K562 (cell line): ENCODE results near the gene EP300. TPM values are rescaled to one million over a fixed set of nuclear protein-coding genes. Genes with fewer than 3 reads are reported as not detected.

Experiments
- CCNT2 ChIP-seq: IDR thresholded peaks from 2 replicates; pipeline ENCODE4 v1.6.1; 2011; ENCODE audit warnings: borderline replicate concordance, low read depth, mild to moderate bottlenecking, moderate library complexity, mixed read lengths, low read length; ENCODE audit not compliant: insufficient read length; ENCODE audit errors: extremely low read depth
- CEBPB ChIP-seq: fragments of 450-650 bp; IDR thresholded peaks from 2 replicates; pipeline ENCODE4 v1.6.1; 2016; ENCODE audit warnings: missing genetic modification characterization, missing compliant biosample characterization
- ETV6 ChIP-seq, 3 experiments: fragments of 150-350 bp in 1 of 3; sonication (generic) in 1 of 3; formaldehyde crosslinking in 1 of 3; IDR thresholded peaks; 2 replicates each; pipeline versions ENCODE4 v1.6.1 to v1.8.0; 2014 to 2022; ENCODE audit warnings: borderline replicate concordance in 2 of 3, low read depth in 2 of 3, antibody characterized with exemption in 1 of 3, low read length in 1 of 3, mild to moderate bottlenecking in 1 of 3, missing genetic modification reagents in 1 of 3
- FOXK2 ChIP-seq, 2 experiments: fragments of 450-650 bp; IDR thresholded peaks in 1 of 2; conservative IDR thresholded peaks in 1 of 2; 2 replicates each; pipeline ENCODE4 v1.6.1; 2016; ENCODE audit warnings: low read depth in 2 of 2, mild to moderate bottlenecking in 1 of 2
- IRF2 ChIP-seq: sonication (generic); formaldehyde crosslinking; IDR thresholded peaks from 2 replicates; pipeline ENCODE4 v1.8.1; 2022; ENCODE audit warnings: mild to moderate bottlenecking, missing genetic modification reagents
- MTA3 ChIP-seq: fragments of 450-650 bp; formaldehyde crosslinking; IDR thresholded peaks from 2 replicates; pipeline ENCODE4 v1.6.1; 2017; ENCODE audit warnings: mild to moderate bottlenecking, borderline replicate concordance
- NCOR1 ChIP-seq: fragments of 450-650 bp; IDR thresholded peaks from 2 replicates; pipeline ENCODE4 v1.6.1; 2016; ENCODE audit warnings: mild to moderate bottlenecking, moderate library complexity
- PHB ChIP-seq: fragments of 250-450 bp; sonication (Bioruptor Pico); IDR thresholded peaks from 2 replicates; pipeline ENCODE4 v1.5.0; 2021
- PHTF2 ChIP-seq: fragments of 250-450 bp; sonication (Bioruptor Pico); IDR thresholded peaks from 2 replicates; pipeline ENCODE4 v1.5.0; 2021; ENCODE audit warnings: mild to moderate bottlenecking
- POLR2H ChIP-seq: IDR thresholded peaks from 2 replicates; pipeline ENCODE4 v1.6.1; 2016; ENCODE audit warnings: missing genetic modification characterization, low read depth, mild to moderate bottlenecking, control low read depth, missing compliant biosample characterization, moderate library complexity
- PTRF ChIP-seq: fragments of 450-650 bp; IDR thresholded peaks from 2 replicates; pipeline ENCODE4 v1.6.1; 2016; ENCODE audit warnings: mild to moderate bottlenecking, missing genetic modification characterization, missing compliant biosample characterization
- RB1 ChIP-seq: fragments of 450-650 bp; IDR thresholded peaks from 2 replicates; pipeline ENCODE4 v1.6.1; 2017; ENCODE audit warnings: low read depth, mild to moderate bottlenecking
- polyA plus RNA-seq, 8 experiments: library from polyadenylated mRNA; depleted of rRNA in 4 of 8; stranded (reverse) in 5 of 8; unstranded in 3 of 8; fragments of >200 nt; fragmentation: Nextera tagmentation in 2 of 8; fragmentation: Illumina TruSeq in 1 of 8; extraction: Ambion mirVana in 2 of 8; extraction: Trizol in 1 of 8; gene quantifications; 2 replicates each; pipeline versions ENCODE4 v1.2.1 to v1.2.3, GENCODE V29; 2011 to 2014; ENCODE audit warnings: inconsistent platforms in 1 of 8, missing spikeins in 1 of 8
- total RNA-seq, 7 experiments: library from RNA; depleted of rRNA in 6 of 7; stranded (reverse); fragments of >200 nt in 6 of 7; fragmentation: Illumina TruSeq in 2 of 7; extraction: Trizol in 2 of 7; gene quantifications; 2 replicates each; pipeline versions ENCODE4 v1.2.1 to v1.2.3, GENCODE V29; 2011 to 2021; ENCODE audit warnings: low replicate concordance in 1 of 7
- TF ChIP-seq, protein P1 (sequence below), 2 experiments: fragments of 250-450 bp in 1 of 2; fragments of 450-650 bp in 1 of 2; sonication (Bioruptor Pico) in 1 of 2; IDR thresholded peaks; 2 replicates each; pipeline versions ENCODE4 v1.6.1 to v1.8.0; 2016 to 2021; ENCODE audit warnings: mild to moderate bottlenecking in 2 of 2, moderate library complexity in 2 of 2, missing compliant biosample characterization in 1 of 2, missing genetic modification characterization in 1 of 2
- TF ChIP-seq, protein P2 (sequence below): fragments of 250-450 bp; sonication (Bioruptor Pico); IDR thresholded peaks from 2 replicates; pipeline ENCODE4 v1.5.0; 2021; ENCODE audit warnings: mild to moderate bottlenecking, moderate library complexity
- TF ChIP-seq, protein P3 (sequence below): fragments of 450-650 bp; IDR thresholded peaks from 2 replicates; pipeline ENCODE4 v1.6.1; 2017; ENCODE audit warnings: antibody characterized with exemption
- TF ChIP-seq, protein P4 (sequence below): fragments of 450-650 bp; IDR thresholded peaks from 2 replicates; pipeline ENCODE4 v1.6.1; 2017; ENCODE audit warnings: mild to moderate bottlenecking, moderate library complexity
- TF ChIP-seq, protein P5 (sequence below): fragments of 250-450 bp; sonication (Bioruptor Pico); IDR thresholded peaks from 2 replicates; pipeline ENCODE4 v1.8.0; 2021; ENCODE audit warnings: moderate library complexity, mild to moderate bottlenecking, inconsistent platforms

Gene EP300
- total and polyA plus RNA-seq, 9 of the 15 experiments (the other 6 are each of a cell fraction or from before 2014, with no cell fraction given): 2.2 to 28.6 (median 10.9) TPM

DNA sequence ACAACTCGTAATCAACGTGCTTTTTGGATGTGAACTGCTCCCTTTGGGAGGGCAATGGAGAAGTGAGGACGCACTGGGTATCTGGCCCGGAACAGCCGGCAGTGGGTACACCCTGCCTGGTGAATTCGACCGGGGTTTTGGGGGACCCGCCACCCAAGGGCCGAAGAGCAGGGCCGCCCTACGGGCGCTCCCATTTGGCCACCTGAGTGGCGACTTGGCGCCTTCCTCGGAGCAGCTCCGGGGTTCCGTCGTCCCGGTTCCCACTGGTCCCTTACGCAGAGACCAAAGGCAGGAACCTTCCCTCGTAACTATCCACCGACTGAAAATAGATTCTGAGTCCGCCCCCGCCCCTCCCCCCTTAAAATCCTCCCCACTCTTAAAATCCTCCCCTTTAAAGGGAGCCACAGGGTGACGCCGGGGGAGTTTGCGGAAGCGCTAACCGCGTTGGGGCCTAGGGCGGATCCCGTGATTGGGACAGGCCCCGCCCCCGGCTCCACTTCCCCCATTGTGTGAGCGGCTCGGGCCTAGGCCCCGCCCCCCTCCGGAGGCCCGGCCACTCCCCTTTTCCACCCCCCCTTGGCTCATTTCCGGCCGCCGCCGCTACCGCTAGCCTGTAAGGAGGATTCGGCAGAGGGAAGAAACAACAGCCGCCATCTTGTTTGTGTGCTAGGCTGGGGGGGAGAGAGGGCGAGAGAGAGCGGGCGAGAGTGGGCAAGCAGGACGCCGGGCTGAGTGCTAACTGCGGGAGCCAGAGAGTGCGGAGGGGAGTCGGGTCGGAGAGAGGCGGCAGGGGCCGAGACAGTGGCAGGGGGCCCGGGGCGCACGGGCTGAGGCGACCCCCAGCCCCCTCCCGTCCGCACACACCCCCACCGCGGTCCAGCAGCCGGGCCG, 1.0 kb upstream of the EP300 start (continued):
- TF ChIP-seq, protein P1, sequence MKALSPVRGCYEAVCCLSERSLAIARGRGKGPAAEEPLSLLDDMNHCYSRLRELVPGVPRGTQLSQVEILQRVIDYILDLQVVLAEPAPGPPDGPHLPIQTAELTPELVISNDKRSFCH (CRISPR knock-in tag; IDR thresholded peaks at IDR 0.05): no peak
- TF ChIP-seq, protein P1 (tag; IDR thresholded peaks at IDR 0.05): no peak
- TF ChIP-seq PHB (no peak), IRF2 (no peak), POLR2H (tag) (peak; percentile 78), FOXK2 (conservative IDR thresholded peaks at IDR 0.05 in 1 of 2, IDR thresholded peaks at IDR 0.05 in 1 of 2; ENCODE audit: low read depth in 2 of 2) (peak; percentile 87 to 88), CEBPB (no peak), PHTF2 (CRISPR knock-in tag) (no peak), MTA3 (peak; percentile 33; the same call in 1 of the 2 replicates), PTRF (tag) (no peak), RB1 (peak; percentile 12; the same call in 1 of the 2 replicates), ETV6 (IDR thresholded peaks at IDR 0.05; ENCODE audit: borderline replicate concordance in 1 of 2, low read depth in 2 of 2, low read length in 1 of 2) (no peak), ETV6 (CRISPR knock-in tag; IDR thresholded peaks at IDR 0.05; ENCODE audit: borderline replicate concordance) (no peak), CCNT2 (peak; percentile 50), NCOR1 (no peak)
- TF ChIP-seq, protein P2, sequence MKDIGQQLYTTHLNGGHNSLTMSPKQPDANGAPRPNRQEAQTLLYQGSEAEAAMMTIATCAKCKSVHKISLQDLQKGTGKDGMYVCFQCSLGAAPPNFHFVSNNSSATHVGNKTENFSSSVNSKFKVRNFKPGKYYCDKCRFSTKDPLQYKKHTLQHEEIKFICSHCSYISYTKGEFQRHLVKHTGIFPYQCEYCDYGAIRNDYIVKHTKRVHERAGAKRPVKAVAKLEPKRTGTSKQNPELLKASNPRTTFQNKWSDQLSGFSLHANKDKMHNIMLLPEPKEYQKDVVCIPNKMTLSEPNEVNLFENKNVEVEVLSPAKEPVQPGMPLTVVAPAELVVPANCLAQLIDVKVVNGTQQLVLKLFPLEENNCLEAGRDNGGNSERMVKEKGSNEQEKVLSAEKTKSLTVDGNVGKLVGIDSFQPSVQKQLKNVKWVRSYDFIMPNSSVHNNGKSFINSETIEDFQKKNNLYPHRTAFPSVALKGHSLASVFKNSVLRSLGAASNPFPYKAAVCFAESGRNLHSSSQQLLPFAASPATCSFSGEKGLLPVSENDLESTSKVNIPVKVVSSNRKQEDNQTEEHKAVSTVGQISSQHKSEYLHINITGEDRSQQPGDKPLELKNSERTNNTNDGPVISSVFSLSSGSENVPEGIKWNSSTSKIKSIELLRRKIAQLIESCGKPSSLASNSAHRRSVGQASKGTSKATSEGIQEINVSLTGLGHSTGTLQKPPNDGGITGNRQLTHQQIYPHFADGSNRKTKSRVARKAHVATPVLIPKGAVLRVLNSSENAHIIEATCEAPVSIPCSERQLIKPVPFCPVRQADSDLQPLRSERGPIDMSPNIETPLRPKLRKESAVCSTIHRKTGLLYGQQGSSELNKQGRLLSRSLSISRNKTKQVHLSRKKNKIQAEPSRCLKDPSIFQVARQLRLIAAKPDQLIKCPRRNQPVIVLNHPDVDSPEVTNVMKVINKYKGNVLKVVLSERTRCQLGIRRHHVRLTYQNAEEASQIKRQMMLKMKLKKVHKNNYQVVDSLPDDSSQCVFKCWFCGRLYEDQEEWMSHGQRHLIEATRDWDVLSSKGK (CRISPR knock-in tag): no peak
- TF ChIP-seq, protein P3, sequence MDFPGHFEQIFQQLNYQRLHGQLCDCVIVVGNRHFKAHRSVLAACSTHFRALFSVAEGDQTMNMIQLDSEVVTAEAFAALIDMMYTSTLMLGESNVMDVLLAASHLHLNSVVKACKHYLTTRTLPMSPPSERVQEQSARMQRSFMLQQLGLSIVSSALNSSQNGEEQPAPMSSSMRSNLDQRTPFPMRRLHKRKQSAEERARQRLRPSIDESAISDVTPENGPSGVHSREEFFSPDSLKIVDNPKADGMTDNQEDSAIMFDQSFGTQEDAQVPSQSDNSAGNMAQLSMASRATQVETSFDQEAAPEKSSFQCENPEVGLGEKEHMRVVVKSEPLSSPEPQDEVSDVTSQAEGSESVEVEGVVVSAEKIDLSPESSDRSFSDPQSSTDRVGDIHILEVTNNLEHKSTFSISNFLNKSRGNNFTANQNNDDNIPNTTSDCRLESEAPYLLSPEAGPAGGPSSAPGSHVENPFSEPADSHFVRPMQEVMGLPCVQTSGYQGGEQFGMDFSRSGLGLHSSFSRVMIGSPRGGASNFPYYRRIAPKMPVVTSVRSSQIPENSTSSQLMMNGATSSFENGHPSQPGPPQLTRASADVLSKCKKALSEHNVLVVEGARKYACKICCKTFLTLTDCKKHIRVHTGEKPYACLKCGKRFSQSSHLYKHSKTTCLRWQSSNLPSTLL: no peak
- TF ChIP-seq, protein P4, sequence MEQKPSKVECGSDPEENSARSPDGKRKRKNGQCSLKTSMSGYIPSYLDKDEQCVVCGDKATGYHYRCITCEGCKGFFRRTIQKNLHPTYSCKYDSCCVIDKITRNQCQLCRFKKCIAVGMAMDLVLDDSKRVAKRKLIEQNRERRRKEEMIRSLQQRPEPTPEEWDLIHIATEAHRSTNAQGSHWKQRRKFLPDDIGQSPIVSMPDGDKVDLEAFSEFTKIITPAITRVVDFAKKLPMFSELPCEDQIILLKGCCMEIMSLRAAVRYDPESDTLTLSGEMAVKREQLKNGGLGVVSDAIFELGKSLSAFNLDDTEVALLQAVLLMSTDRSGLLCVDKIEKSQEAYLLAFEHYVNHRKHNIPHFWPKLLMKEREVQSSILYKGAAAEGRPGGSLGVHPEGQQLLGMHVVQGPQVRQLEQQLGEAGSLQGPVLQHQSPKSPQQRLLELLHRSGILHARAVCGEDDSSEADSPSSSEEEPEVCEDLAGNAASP: no peak
- TF ChIP-seq, protein P5, sequence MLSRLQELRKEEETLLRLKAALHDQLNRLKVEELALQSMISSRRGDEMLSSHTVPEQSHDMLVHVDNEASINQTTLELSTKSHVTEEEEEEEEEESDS: no peak
